Naive thymus-derived CD4-positive, alpha-beta T cell (primary cell): ENCODE results near the gene FAM32A. TPM values are rescaled to one million over a fixed set of nuclear protein-coding genes. Genes with fewer than 3 reads are reported as not detected.

Source experiments
- ATAC-seq: fragments of 150-1000 bp; cut with Tn5 transposase; 2 replicates; pipeline ENCODE4 v1.10.0; 2021; ENCODE audit warnings: mild to moderate bottlenecking, moderate library complexity
- CTCF ChIA-PET: fragments of 350-600 bp; sonication (Branson Sonifier 250); formaldehyde crosslinking; loops from one replicate; lab custom pipeline; 2021; ENCODE audit warnings: antibody characterized with exemption; lab: Charles Lee
- POLR2A ChIA-PET: fragments of 350-600 bp; sonication (Branson Sonifier 250); formaldehyde crosslinking; loops from one replicate; lab custom pipeline; 2021; ENCODE audit warnings: antibody characterized with exemption, inconsistent platforms; lab: Charles Lee
- DNase-seq, 9 donors: peaks; one replicate each; pipeline versions ENCODE4 v3.0.0 to v3.0.0-alpha.2; 2020 to 2022; ENCODE audit warnings: mixed read lengths in 1 of 9
- H3K27ac ChIP-seq: one replicate; pipeline ENCODE4 v1.7.0; 2013; ENCODE audit warnings: mild to moderate bottlenecking, low read depth, low read length, moderate library complexity
- H3K27me3 ChIP-seq, 2 donors: one replicate each; pipeline ENCODE4 v1.7.0; 2013; ENCODE audit warnings: low read length in 2 of 2, mild to moderate bottlenecking in 2 of 2, moderate library complexity in 2 of 2; ENCODE audit not compliant: control insufficient read depth in 2 of 2, insufficient read depth in 2 of 2
- H3K36me3 ChIP-seq, 3 experiments: 1 replicate in 2 of 3; 2 replicates in 1 of 3; pipeline ENCODE4 v1.7.0; 2013; ENCODE audit warnings: low read length in 3 of 3, mild to moderate bottlenecking in 3 of 3, moderate library complexity in 1 of 3; ENCODE audit not compliant: insufficient read depth in 3 of 3, control insufficient read depth in 2 of 3
- H3K4me1 ChIP-seq, 2 donors: one replicate each; pipeline ENCODE4 v1.7.0; 2013; ENCODE audit warnings: low read length in 2 of 2, mild to moderate bottlenecking in 2 of 2, moderate library complexity in 1 of 2; ENCODE audit not compliant: control insufficient read depth in 2 of 2, insufficient read depth in 2 of 2
- H3K4me3 ChIP-seq: 2 replicates; pipeline ENCODE4 v1.7.0; 2013; ENCODE audit warnings: mild to moderate bottlenecking, low read length
- H3K9me3 ChIP-seq, 3 experiments: 1 replicate in 2 of 3; 2 replicates in 1 of 3; pipeline ENCODE4 v1.7.0; 2013; ENCODE audit warnings: low read length in 3 of 3; ENCODE audit not compliant: control insufficient read depth in 2 of 3
- H3K27ac Mint-ChIP-seq, 9 donors: one replicate each; pipeline ENCODE4 v1.8.0; 2020 to 2022; ENCODE audit warnings: mixed read lengths in 9 of 9, mild to moderate bottlenecking in 8 of 9, moderate library complexity in 5 of 9, inconsistent platforms in 2 of 9
- H3K27me3 Mint-ChIP-seq, 5 donors: one replicate each; pipeline ENCODE4 v1.8.0; 2021 to 2022; ENCODE audit warnings: mixed read lengths in 5 of 5, mild to moderate bottlenecking in 1 of 5
- H3K36me3 Mint-ChIP-seq, 5 donors: one replicate each; pipeline ENCODE4 v1.8.0; 2020 to 2022; ENCODE audit warnings: mixed read lengths in 5 of 5, mild to moderate bottlenecking in 3 of 5, inconsistent platforms in 1 of 5
- H3K4me1 Mint-ChIP-seq, 7 donors: one replicate each; pipeline ENCODE4 v1.8.0; 2020 to 2022; ENCODE audit warnings: mixed read lengths in 7 of 7, mild to moderate bottlenecking in 3 of 7, inconsistent platforms in 1 of 7
- H3K4me3 Mint-ChIP-seq, 10 donors: one replicate each; pipeline ENCODE4 v1.8.0; 2020 to 2022; ENCODE audit warnings: mild to moderate bottlenecking in 10 of 10, mixed read lengths in 10 of 10, moderate library complexity in 6 of 10, inconsistent platforms in 2 of 10
- H3K9me3 Mint-ChIP-seq, 11 donors: one replicate each; pipeline ENCODE4 v1.8.0; 2020 to 2022; ENCODE audit warnings: mixed read lengths in 11 of 11, mild to moderate bottlenecking in 4 of 11, inconsistent platforms in 1 of 11, moderate library complexity in 1 of 11
- intact Hi-C, 2 donors: fragments of 100-400 bp; cut with micrococcal nuclease; formaldehyde crosslinking; loops; one replicate each; pipeline ENCODE4 v1.15.1; 2023
- polyA plus RNA-seq, 2 donors: library from polyadenylated mRNA; unstranded; fragments of 300-500 nt; fragmentation: Illumina TruSeq; gene quantifications; one replicate each; pipeline ENCODE4 v1.2.3, GENCODE V29; 2021
- total RNA-seq, 6 experiments: library from RNA in 5 of 6; stranded (reverse) in 5 of 6; gene quantifications; 1 replicate in 5 of 6; 2 replicates in 1 of 6; pipeline ENCODE4 v1.2.3 and lab custom pipeline; 2021 to 2026

FAM32A gene
- total and polyA plus RNA-seq, 7 experiments from 2014 or later: 45.9 to 177 (median 66.3) TPM

- no peaks in the 10 kb centered on the region for H3K9me3 ChIP-seq
- Mint-ChIP-seq H3K27me3 (no peaks in the 10 kb centered on the region), H3K27ac (peak overlapping the region in 7 of 9 donors; percentile 21 to 90 (median 80)), H3K4me1 (peaks cover 31 to 73% (median 59%) of the 10 kb centered on the region in 7 donors), H3K36me3 (peaks cover 19 to 60% (median 48%) of the 10 kb centered on the region in 5 donors), H3K9me3 (peaks cover 0 to 3% (median 0%) of the 10 kb centered on the region in 11 donors), H3K4me3 (peak overlapping the region in 1 of 10 donors; percentile 48)
- DNase-seq: no peak
- no peaks in the 10 kb centered on the region for H3K27me3 ChIP-seq
- ATAC-seq: no peak
- intact Hi-C loops: no loop called here
- ChIA-PET CTCF (interaction anchor here (0.6 kb wide), 1 partner anchor 39 kb away, joined by 4 read pairs; no protein-coding TSS in a partner anchor), POLR2A (interaction anchor here (0.6 to 1.9 kb wide), 5 partner anchors 9 to 163 kb away, joined by 3 to 6 read pairs (median 4); partner anchors contain the start of gene KLF2)
- peaks cover 0 to 19% of the 10 kb centered on the region in 2 donors for H3K4me1 ChIP-seq
- peaks cover 4 to 68% (median 6%) of the 10 kb centered on the region in 3 experiments for H3K36me3 ChIP-seq
- H3K4me3 ChIP-seq: no peak overlapping the region
- H3K27ac ChIP-seq: no peak overlapping the region
These were observed 23.8 kb downstream of the FAM32A start for GRCh38 chr19:16208847-16209665.

- H3K4me3 Mint-ChIP-seq: no peak overlapping the region
- no peak overlapping the region for H3K27ac ChIP-seq
- H3K9me3 ChIP-seq: no peaks in the 10 kb centered on the region
- DNase-seq (no peak), ATAC-seq (no peak)
- no peaks in the 10 kb centered on the region for H3K27me3 ChIP-seq
- H3K36me3 ChIP-seq: peaks cover 0 to 62% (median 0%) of the 10 kb centered on the region in 3 experiments
- H3K9me3 Mint-ChIP-seq: peaks cover 0 to 3% (median 0%) of the 10 kb centered on the region in 11 donors
- H3K4me3 ChIP-seq: no peak overlapping the region
- peak overlapping the region in 5 of 9 donors; percentile 13 to 57 (median 44) for H3K27ac Mint-ChIP-seq
- intact Hi-C loops: no loop called here
- H3K27me3 Mint-ChIP-seq: no peaks in the 10 kb centered on the region
- POLR2A ChIA-PET: interaction anchor here (0.6 to 1.9 kb wide), 4 partner anchors 8 to 114 kb away, joined by 3 to 6 read pairs (median 4); partner anchors contain the start of gene KLF2
- H3K4me1 Mint-ChIP-seq: peaks cover 31 to 78% (median 59%) of the 10 kb centered on the region in 7 donors
- H3K4me1 ChIP-seq: peaks cover 0 to 19% of the 10 kb centered on the region in 2 donors
- CTCF ChIA-PET: no interaction called here
- H3K36me3 Mint-ChIP-seq: peaks cover 19 to 64% (median 48%) of the 10 kb centered on the region in 5 donors
These were observed 25.0 kb downstream of the FAM32A start for GRCh38 chr19:16210168-16210567.

- peaks cover 36 to 90% (median 59%) of the 10 kb centered on the region in 7 donors for H3K4me1 Mint-ChIP-seq
- DNase-seq (no peak), ATAC-seq (no peak)
- H3K9me3 ChIP-seq: no peaks in the 10 kb centered on the region
- peaks cover 12 to 77% (median 52%) of the 10 kb centered on the region in 5 donors for H3K36me3 Mint-ChIP-seq
- peaks cover 0 to 36% (median 0%) of the 10 kb centered on the region in 3 experiments for H3K36me3 ChIP-seq
- H3K27ac ChIP-seq: no peak overlapping the region
- H3K27me3 Mint-ChIP-seq: no peaks in the 10 kb centered on the region
- H3K4me3 ChIP-seq: no peak overlapping the region
- H3K27ac Mint-ChIP-seq: peak overlapping the region in 8 of 9 donors; percentile 20 to 93 (median 82)
- peaks cover 0 to 43% of the 10 kb centered on the region in 2 donors for H3K4me1 ChIP-seq
- CTCF ChIA-PET: no interaction called here
- H3K4me3 Mint-ChIP-seq: peak overlapping the region in 8 of 10 donors; percentile 30 to 81 (median 64)
- H3K9me3 Mint-ChIP-seq: peaks cover 0 to 3% (median 0%) of the 10 kb centered on the region in 11 donors
- H3K27me3 ChIP-seq: no peaks in the 10 kb centered on the region
- intact Hi-C loops: no loop called here
- POLR2A ChIA-PET: interaction anchor here (0.6 kb wide), 1 partner anchor 154 kb away, joined by 4 read pairs; no protein-coding TSS in a partner anchor
These were observed 27.9 kb downstream of the FAM32A start for GRCh38 chr19:16213076-16213475.

- intact Hi-C loops: loop anchor here in 1 of 2 donors (1.0 kb wide), 4 partner anchors 16 to 32 kb away; partner anchors contain the start of genes AP1M1 and FAM32A
- peak overlapping the region; percentile 34 for H3K4me3 ChIP-seq
- peak overlapping the region; percentile 57 for H3K27ac ChIP-seq
- Mint-ChIP-seq H3K9me3 (peaks cover 0 to 37% (median 22%) of the 10 kb centered on the region in 11 donors), H3K36me3 (peaks cover 4 to 87% (median 56%) of the 10 kb centered on the region in 5 donors), H3K27ac (peak overlapping the region; percentile 52 to 97 (median 92)), H3K27me3 (no peaks in the 10 kb centered on the region), H3K4me1 (peaks cover 29 to 68% (median 56%) of the 10 kb centered on the region in 7 donors), H3K4me3 (peak overlapping the region; percentile 33 to 85 (median 78))
- ChIA-PET POLR2A (interaction anchor here (0.9 to 3.3 kb wide), 15 partner anchors 8 to 160 kb away, joined by 3 to 35 read pairs (median 5); partner anchors contain the start of genes FAM32A and KLF2), CTCF (interaction anchor here (1.3 kb wide), 1 partner anchor 30 kb away, joined by 6 read pairs; no protein-coding TSS in a partner anchor)
- H3K4me1 ChIP-seq: peaks cover 0 to 44% of the 10 kb centered on the region in 2 donors
- H3K9me3 ChIP-seq: peaks cover 4 to 24% (median 14%) of the 10 kb centered on the region in 3 experiments
- no peaks in the 10 kb centered on the region for H3K27me3 ChIP-seq
- DNase-seq (peak in 7 of 9 donors; percentile 36 to 55 (median 50)), ATAC-seq (peak; percentile 76)
- peaks cover 0 to 33% (median 13%) of the 10 kb centered on the region in 3 experiments for H3K36me3 ChIP-seq
These were observed 31.8 kb downstream of the FAM32A start for GRCh38 chr19:16216744-16217670.

DNA sequence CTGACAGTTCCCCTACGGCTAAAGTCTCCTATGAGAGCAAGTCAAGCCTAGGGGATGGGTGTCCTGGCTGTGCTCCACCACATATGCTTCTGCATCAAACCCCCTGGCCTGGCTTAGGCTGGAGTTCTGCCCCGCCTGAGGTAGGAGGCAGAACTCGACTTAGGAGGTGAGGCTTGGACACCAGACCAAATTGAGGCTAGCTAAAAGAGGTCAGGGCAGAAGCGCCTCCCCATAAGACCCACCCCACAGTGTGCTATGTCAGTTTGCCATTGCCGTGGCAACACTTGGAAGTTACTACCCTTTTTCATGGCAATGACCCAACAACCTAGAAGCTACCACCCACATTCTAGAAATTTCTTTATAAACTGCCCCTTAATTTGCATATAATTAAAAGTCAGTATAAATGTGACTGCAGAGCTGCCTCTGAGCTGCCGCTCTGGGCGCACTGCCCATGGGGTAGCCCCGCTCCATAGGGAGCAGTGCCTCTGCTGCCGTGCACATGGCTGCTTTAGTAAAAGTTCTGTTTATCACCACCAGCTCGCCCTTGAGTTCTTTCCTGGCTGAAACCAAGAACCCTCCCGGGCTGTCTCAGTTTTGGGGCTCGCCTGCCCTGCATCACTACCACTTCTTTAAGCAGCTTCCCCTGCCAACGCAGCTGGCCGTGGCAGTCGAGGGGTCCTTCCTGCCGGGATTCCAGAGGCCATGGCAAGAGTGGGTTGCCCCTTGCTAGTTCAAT, 32.7 kb downstream of the FAM32A start:
- no peak overlapping the region for H3K4me3 ChIP-seq
- peaks cover 0 to 36% of the 10 kb centered on the region in 2 donors for H3K4me1 ChIP-seq

More for the DNA sequence above, 32.7 kb downstream of the FAM32A start:
- Mint-ChIP-seq H3K27ac (peak overlapping the region in 8 of 9 donors; percentile 3 to 97 (median 92)), H3K9me3 (peaks cover 0 to 45% (median 25%) of the 10 kb centered on the region in 11 donors), H3K27me3 (no peaks in the 10 kb centered on the region), H3K4me1 (peaks cover 20 to 59% (median 47%) of the 10 kb centered on the region in 7 donors), H3K36me3 (peaks cover 7 to 85% (median 56%) of the 10 kb centered on the region in 5 donors), H3K4me3 (peak overlapping the region in 6 of 10 donors; percentile 18 to 85 (median 78))
- DNase-seq (no peak), ATAC-seq (peak; percentile 3)
- Histone ChIP-seq H3K27me3 (no peaks in the 10 kb centered on the region), H3K36me3 (peaks cover 1 to 41% (median 13%) of the 10 kb centered on the region in 3 experiments), H3K9me3 (peaks cover 4 to 24% (median 14%) of the 10 kb centered on the region in 3 experiments), H3K27ac (peak overlapping the region; percentile 57)
- intact Hi-C loops: loop anchor here in 1 of 2 donors (1.0 kb wide), 4 partner anchors 17 to 33 kb away; partner anchors contain the start of genes AP1M1 and FAM32A
- CTCF ChIA-PET: interaction anchor here (0.6 to 1.3 kb wide), 3 partner anchors 29 to 40 kb away, joined by 3 to 6 read pairs (median 3); no protein-coding TSS in a partner anchor
- POLR2A ChIA-PET: interaction anchor here (0.9 to 2.2 kb wide), 16 partner anchors 9 to 165 kb away, joined by 3 to 15 read pairs (median 4); partner anchors contain the start of genes FAM32A and KLF2
